ENCODE results near the gene TRIM40.

TRIM40 gene

GRCh38 chr6:30143780-30144179 is 7.8 kb downstream of the TRIM40 start:
- Histone ChIP-seq H3K9me3 (ENCODE audit: severe bottlenecking) (no peaks in the 10 kb centered on the region), H3K27me3 (ENCODE audit: insufficient read depth, poor library complexity, severe bottlenecking) (no peaks in the 10 kb centered on the region), H3K4me1 (ENCODE audit: insufficient read depth, poor library complexity, severe bottlenecking) (no peaks in the 10 kb centered on the region), H3K27ac (ENCODE audit: poor library complexity, severe bottlenecking) (no peak overlapping the region), H3K4me3 (ENCODE audit: severe bottlenecking) (no peak overlapping the region), H3K36me3 (ENCODE audit: low read depth) (no peaks in the 10 kb centered on the region)
- no peak for TF ChIP-seq CTCF (IDR thresholded peaks at IDR 0.05; ENCODE audit: poor library complexity, severe bottlenecking)
- ATAC-seq (ENCODE audit: low read depth), result no peak
- DNase-seq (ENCODE audit: low spot score), result no peak

- no peak for DNase-seq (ENCODE audit: low spot score)
- TF ChIP-seq CTCF (IDR thresholded peaks at IDR 0.05; ENCODE audit: poor library complexity, severe bottlenecking), result no peak
- Histone ChIP-seq H3K27ac (ENCODE audit: poor library complexity, severe bottlenecking) (no peak overlapping the region), H3K9me3 (ENCODE audit: severe bottlenecking) (no peaks in the 10 kb centered on the region), H3K4me1 (ENCODE audit: insufficient read depth, poor library complexity, severe bottlenecking) (no peaks in the 10 kb centered on the region), H3K27me3 (ENCODE audit: insufficient read depth, poor library complexity, severe bottlenecking) (no peaks in the 10 kb centered on the region), H3K36me3 (ENCODE audit: low read depth) (no peaks in the 10 kb centered on the region), H3K4me3 (ENCODE audit: severe bottlenecking) (no peak overlapping the region)
- ATAC-seq (ENCODE audit: low read depth), result no peak
Measured at GRCh38 chr6:30144811-30145210, 8.9 kb downstream of the TRIM40 start.

GRCh38 chr6:30145818-30146217 is 9.9 kb downstream of the TRIM40 start:
- no peaks in the 10 kb centered on the region for H3K27me3 ChIP-seq (ENCODE audit: insufficient read depth, poor library complexity, severe bottlenecking)
- DNase-seq (ENCODE audit: low spot score) (no peak), ATAC-seq (ENCODE audit: low read depth) (no peak)
- no peaks in the 10 kb centered on the region for H3K36me3 ChIP-seq (ENCODE audit: low read depth)
- no peaks in the 10 kb centered on the region for H3K9me3 ChIP-seq (ENCODE audit: severe bottlenecking)
- H3K4me3 ChIP-seq (ENCODE audit: severe bottlenecking), result no peak overlapping the region
- no peak for TF ChIP-seq CTCF (IDR thresholded peaks at IDR 0.05; ENCODE audit: poor library complexity, severe bottlenecking)
- H3K4me1 ChIP-seq (ENCODE audit: insufficient read depth, poor library complexity, severe bottlenecking), result no peaks in the 10 kb centered on the region
- H3K27ac ChIP-seq (ENCODE audit: poor library complexity, severe bottlenecking), result no peak overlapping the region

GRCh38 chr6:30147096-30147495 is 11.2 kb downstream of the TRIM40 start:
- Histone ChIP-seq H3K36me3 (ENCODE audit: low read depth) (no peaks in the 10 kb centered on the region), H3K27ac (ENCODE audit: poor library complexity, severe bottlenecking) (no peak overlapping the region), H3K27me3 (ENCODE audit: insufficient read depth, poor library complexity, severe bottlenecking) (no peaks in the 10 kb centered on the region), H3K4me3 (ENCODE audit: severe bottlenecking) (no peak overlapping the region), H3K9me3 (ENCODE audit: severe bottlenecking) (no peaks in the 10 kb centered on the region), H3K4me1 (ENCODE audit: insufficient read depth, poor library complexity, severe bottlenecking) (no peaks in the 10 kb centered on the region)
- no peak for TF ChIP-seq CTCF (IDR thresholded peaks at IDR 0.05; ENCODE audit: poor library complexity, severe bottlenecking)
- no peak for ATAC-seq (ENCODE audit: low read depth)
- no peak for DNase-seq (ENCODE audit: low spot score)

- Histone ChIP-seq H3K9me3 (ENCODE audit: severe bottlenecking) (no peaks in the 10 kb centered on the region), H3K27ac (ENCODE audit: poor library complexity, severe bottlenecking) (no peak overlapping the region), H3K4me3 (ENCODE audit: severe bottlenecking) (no peak overlapping the region), H3K36me3 (ENCODE audit: low read depth) (no peaks in the 10 kb centered on the region), H3K4me1 (ENCODE audit: insufficient read depth, poor library complexity, severe bottlenecking) (no peaks in the 10 kb centered on the region), H3K27me3 (ENCODE audit: insufficient read depth, poor library complexity, severe bottlenecking) (no peaks in the 10 kb centered on the region)
- DNase-seq (ENCODE audit: low spot score), result no peak
- ATAC-seq (ENCODE audit: low read depth), result no peak
- TF ChIP-seq CTCF (IDR thresholded peaks at IDR 0.05; ENCODE audit: poor library complexity, severe bottlenecking), result peak; percentile 9
Measured at GRCh38 chr6:30149234-30149633, 13.3 kb downstream of the TRIM40 start.
